ENCODE results near the gene IARS1. TPM values are rescaled to one million over a fixed set of nuclear protein-coding genes. Genes with fewer than 3 reads are reported as not detected.
A peak's percentile ranks its signal among the peaks of the same experiment; 100 is the strongest.

IARS1 gene
- total and polyA plus RNA-seq, 3 donors from 2014 or later, result 57.2 to 143 (median 112) TPM

- no peaks in the 10 kb centered on the region for H3K9me3 ChIP-seq
- WGBS, 2 donors, result 57 to 74% methylated on average over 4 of the region's 4 CpGs
- intact Hi-C loops (cut with DNase I; ENCODE audit: low total_unique reads), result no loop called here
- DNase-seq, result peak; percentile 71
- H3K36me3 ChIP-seq (ENCODE audit: low read depth, missing control alignments), result no peaks in the 10 kb centered on the region
- H3K4me1 ChIP-seq, result peaks cover 5% of the 10 kb centered on the region
- H3K4me3 ChIP-seq, result no peak overlapping the region
- peak overlapping the region in 1 of 2 donors; percentile 42 for H3K27ac ChIP-seq
- TF ChIP-seq POLR2A (IDR thresholded peaks at IDR 0.05) (no peak), CTCF (IDR thresholded peaks at IDR 0.05) (no peak)
- H3K27me3 ChIP-seq, result no peaks in the 10 kb centered on the region
Observed at GRCh38 chr9:92247296-92247695, 46.2 kb downstream of the IARS1 start.

GRCh38 chr9:92245005-92245797 is 48.3 kb downstream of the IARS1 start:
- Histone ChIP-seq H3K27ac (peak overlapping the region in 1 of 2 donors; percentile 4), H3K9me3 (no peaks in the 10 kb centered on the region), H3K36me3 (ENCODE audit: low read depth, missing control alignments) (no peaks in the 10 kb centered on the region), H3K4me3 (no peak overlapping the region), H3K4me1 (peaks cover 5% of the 10 kb centered on the region), H3K27me3 (no peaks in the 10 kb centered on the region)
- DNase-seq, result no peak
- intact Hi-C loops (cut with DNase I; ENCODE audit: low total_unique reads), result no loop called here
- TF ChIP-seq CTCF (IDR thresholded peaks at IDR 0.05), result no peak
- TF ChIP-seq POLR2A (IDR thresholded peaks at IDR 0.05), result no peak
- WGBS, 2 donors, result 82 to 86% methylated on average over 7 of the region's 7 CpGs

Small RNAs within 50 kb of the gene (microRNA-seq; reads per million reads assigned to microRNA genes)
- gene MIR3651 (ENCODE audit: borderline number of aligned reads in 2 of 2, borderline replicate concordance in 1 of 2), result 4.8 to 8.3 reads per million in 2 donors

Small RNAs within 50 kb of the gene (small RNA-seq; reads per million reads assigned to genes)
- gene MIR3651 (0 reads per million in 2 donors), gene SNORA84 (1.3 to 1.4 reads per million in 2 donors)

Other genes with a start within 250 kb of the IARS1 start
- gene SPTLC1, start 178.3 kb downstream of the IARS1 start, total RNA-seq, result 100 to 1,000 TPM in 1 of 2 donors, 10 to 100 TPM in 1; 77.1 to 104 TPM
- 71.6 TPM for gene SPTLC1, start 178.3 kb downstream of the IARS1 start, polyA plus RNA-seq (ENCODE audit: insufficient read depth, low read depth, low replicate concordance)
- gene NOL8, start 31.7 kb upstream of the IARS1 start, total RNA-seq, result 10 to 100 TPM; 46.0 to 60.5 TPM
- gene NOL8, start 31.7 kb upstream of the IARS1 start, polyA plus RNA-seq (ENCODE audit: insufficient read depth, low read depth, low replicate concordance), result 12.5 TPM
- gene CENPP, start 32.3 kb upstream of the IARS1 start, total RNA-seq, result 10 to 100 TPM in 1 of 2 donors, 1 to 10 TPM in 1; 8.1 to 12.1 TPM
- gene CENPP, start 32.3 kb upstream of the IARS1 start, polyA plus RNA-seq (ENCODE audit: insufficient read depth, low read depth, low replicate concordance), result 9.6 TPM
- 1 to 10 TPM; 4.9 to 9.5 TPM for gene OGN, start 110.9 kb upstream of the IARS1 start, total RNA-seq
- 18.4 TPM for gene OGN, start 110.9 kb upstream of the IARS1 start, polyA plus RNA-seq (ENCODE audit: insufficient read depth, low read depth, low replicate concordance)
- gene OMD, start 130.8 kb upstream of the IARS1 start, total RNA-seq, result 1 to 10 TPM; 1.1 to 4.9 TPM
- 2.5 TPM for gene OMD, start 130.8 kb upstream of the IARS1 start, polyA plus RNA-seq (ENCODE audit: insufficient read depth, low read depth, low replicate concordance)
- gene ASPN, start 188.8 kb upstream of the IARS1 start, total RNA-seq, result under 1 TPM; 0.12 to 0.39 TPM
- 5.0 TPM for gene ASPN, start 188.8 kb upstream of the IARS1 start, polyA plus RNA-seq (ENCODE audit: insufficient read depth, low read depth, low replicate concordance)
- 10 to 100 TPM; 16.7 to 16.8 TPM for gene ECM2, start 242.3 kb upstream of the IARS1 start, total RNA-seq
- gene ECM2, start 242.3 kb upstream of the IARS1 start, polyA plus RNA-seq (ENCODE audit: insufficient read depth, low read depth, low replicate concordance), result 26.9 TPM